Keratinocyte (primary cell): ENCODE data around the gene SLC25A30.

ENCODE experiments used
- EZH2 ChIP-seq: IDR thresholded peaks from one replicate; pipeline ENCODE4 v1.6.1; 2012; ENCODE audit warnings: inconsistent platforms, mild to moderate bottlenecking, low read length, moderate library complexity
- TF ChIP-seq, protein P1 (sequence below), 3 experiments: IDR thresholded peaks in 1 of 3; conservative IDR thresholded peaks in 1 of 3; optimal IDR thresholded peaks in 1 of 3; 2 replicates in 2 of 3; 3 replicates in 1 of 3; pipeline versions ENCODE3 to v1.5.1; 2011; ENCODE audit warnings: low read length in 3 of 3, mild to moderate bottlenecking in 3 of 3, moderate library complexity in 2 of 3, control low read depth in 1 of 3, inconsistent platforms in 1 of 3; ENCODE audit not compliant: insufficient read depth in 2 of 3; ENCODE audit errors: extremely low read depth in 1 of 3

DNA sequence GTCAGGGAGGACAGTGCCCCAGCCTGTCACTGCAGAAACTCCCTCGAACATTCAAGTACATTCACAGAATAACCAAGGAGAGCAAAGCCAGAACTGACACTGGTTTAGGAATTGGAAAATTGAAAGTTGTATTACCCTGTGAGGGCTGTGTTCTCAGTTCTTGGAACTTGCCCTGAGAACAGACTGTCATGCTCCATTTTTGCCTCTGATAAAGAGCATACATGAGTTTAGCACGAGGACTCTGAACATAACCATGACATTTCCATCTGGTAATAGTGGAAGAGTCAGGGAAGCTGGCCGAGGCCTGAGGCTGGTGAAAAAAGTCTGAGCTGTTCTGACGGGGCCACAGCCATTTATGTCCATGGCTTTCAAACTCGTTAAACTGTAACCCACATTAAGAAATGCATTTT, 15.2 kb upstream of the SLC25A30 start:
- TF ChIP-seq, protein P1, sequence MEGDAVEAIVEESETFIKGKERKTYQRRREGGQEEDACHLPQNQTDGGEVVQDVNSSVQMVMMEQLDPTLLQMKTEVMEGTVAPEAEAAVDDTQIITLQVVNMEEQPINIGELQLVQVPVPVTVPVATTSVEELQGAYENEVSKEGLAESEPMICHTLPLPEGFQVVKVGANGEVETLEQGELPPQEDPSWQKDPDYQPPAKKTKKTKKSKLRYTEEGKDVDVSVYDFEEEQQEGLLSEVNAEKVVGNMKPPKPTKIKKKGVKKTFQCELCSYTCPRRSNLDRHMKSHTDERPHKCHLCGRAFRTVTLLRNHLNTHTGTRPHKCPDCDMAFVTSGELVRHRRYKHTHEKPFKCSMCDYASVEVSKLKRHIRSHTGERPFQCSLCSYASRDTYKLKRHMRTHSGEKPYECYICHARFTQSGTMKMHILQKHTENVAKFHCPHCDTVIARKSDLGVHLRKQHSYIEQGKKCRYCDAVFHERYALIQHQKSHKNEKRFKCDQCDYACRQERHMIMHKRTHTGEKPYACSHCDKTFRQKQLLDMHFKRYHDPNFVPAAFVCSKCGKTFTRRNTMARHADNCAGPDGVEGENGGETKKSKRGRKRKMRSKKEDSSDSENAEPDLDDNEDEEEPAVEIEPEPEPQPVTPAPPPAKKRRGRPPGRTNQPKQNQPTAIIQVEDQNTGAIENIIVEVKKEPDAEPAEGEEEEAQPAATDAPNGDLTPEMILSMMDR (optimal IDR thresholded peaks at IDR 0.05 in 1 of 3, IDR thresholded peaks at IDR 0.05 in 1 of 3, conservative IDR thresholded peaks at IDR 0.05 in 1 of 3; ENCODE audit: extremely low read depth in 1 of 3, insufficient read depth in 2 of 3, low read length in 3 of 3): no peak
- TF ChIP-seq EZH2: no peak
